Astrocyte of the spinal cord (primary cell): ENCODE results near the gene STX7.

ENCODE experiments used
- DNase-seq: peaks from one replicate; pipeline ENCODE4 v3.0.0; 2011; ENCODE audit warnings: low read depth, low spot score
- H3K4me3 ChIP-seq: 2 replicates; pipeline ENCODE4 v1.5.1; 2011; ENCODE audit warnings: low read depth, mild to moderate bottlenecking, low read length, moderate library complexity
- in situ Hi-C: cut with HindIII; loops from 2 replicates; pipeline ENCODE4 v1.10.0; 2017; ENCODE audit warnings: low sequenced_read_pairs
- TF ChIP-seq, protein P1 (sequence below): IDR thresholded peaks from 2 replicates; pipeline ENCODE4 v1.5.1; 2012; ENCODE audit warnings: low read depth, mild to moderate bottlenecking, low read length, inconsistent platforms

The STX7 gene

DNA sequence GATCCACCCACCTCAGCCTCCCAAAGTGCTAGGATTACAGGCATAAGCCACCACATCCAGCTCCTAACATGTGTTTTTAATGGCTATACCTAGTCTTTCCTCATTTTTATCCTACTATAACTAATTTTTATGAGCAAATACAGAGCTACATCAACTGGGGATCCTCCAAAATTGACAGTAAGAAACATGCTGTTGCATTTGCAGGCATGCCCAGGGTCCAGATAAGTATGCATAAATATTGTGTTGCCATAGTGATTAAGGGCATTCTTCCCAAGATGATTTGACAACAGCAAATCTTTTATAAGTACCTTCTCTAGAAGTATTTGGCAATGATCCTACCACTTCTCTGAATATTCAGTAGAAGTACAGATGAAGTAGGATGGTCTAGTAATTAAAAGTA, 69.7 kb downstream of the STX7 start:
- TF ChIP-seq, protein P1, sequence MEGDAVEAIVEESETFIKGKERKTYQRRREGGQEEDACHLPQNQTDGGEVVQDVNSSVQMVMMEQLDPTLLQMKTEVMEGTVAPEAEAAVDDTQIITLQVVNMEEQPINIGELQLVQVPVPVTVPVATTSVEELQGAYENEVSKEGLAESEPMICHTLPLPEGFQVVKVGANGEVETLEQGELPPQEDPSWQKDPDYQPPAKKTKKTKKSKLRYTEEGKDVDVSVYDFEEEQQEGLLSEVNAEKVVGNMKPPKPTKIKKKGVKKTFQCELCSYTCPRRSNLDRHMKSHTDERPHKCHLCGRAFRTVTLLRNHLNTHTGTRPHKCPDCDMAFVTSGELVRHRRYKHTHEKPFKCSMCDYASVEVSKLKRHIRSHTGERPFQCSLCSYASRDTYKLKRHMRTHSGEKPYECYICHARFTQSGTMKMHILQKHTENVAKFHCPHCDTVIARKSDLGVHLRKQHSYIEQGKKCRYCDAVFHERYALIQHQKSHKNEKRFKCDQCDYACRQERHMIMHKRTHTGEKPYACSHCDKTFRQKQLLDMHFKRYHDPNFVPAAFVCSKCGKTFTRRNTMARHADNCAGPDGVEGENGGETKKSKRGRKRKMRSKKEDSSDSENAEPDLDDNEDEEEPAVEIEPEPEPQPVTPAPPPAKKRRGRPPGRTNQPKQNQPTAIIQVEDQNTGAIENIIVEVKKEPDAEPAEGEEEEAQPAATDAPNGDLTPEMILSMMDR: no peak
- H3K4me3 ChIP-seq: no peak overlapping the region
- peak; percentile 23 for DNase-seq
- in situ Hi-C loops: no loop called here

DNA sequence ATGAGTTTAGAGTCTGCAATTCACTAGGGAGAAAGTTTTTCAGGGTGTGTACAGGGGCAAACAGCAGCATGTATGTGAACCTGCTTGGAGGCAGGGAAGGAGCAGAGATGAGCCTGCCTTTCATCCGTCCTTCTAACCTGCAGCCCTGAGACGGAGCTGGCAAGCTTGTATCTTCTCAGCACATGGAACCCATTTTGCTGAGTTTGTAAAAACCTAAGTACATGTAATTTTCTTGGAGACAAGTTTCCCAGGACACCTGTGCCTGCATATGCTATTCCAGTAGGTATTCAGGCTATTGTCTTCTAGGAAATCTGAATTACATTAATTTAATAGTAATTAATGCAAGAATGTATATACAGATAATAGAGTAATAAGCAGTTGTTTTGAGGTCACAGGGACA, 82.8 kb downstream of the STX7 start:
- TF ChIP-seq, protein P1: no peak
- DNase-seq: no peak
- H3K4me3 ChIP-seq: no peak overlapping the region
- in situ Hi-C loops: no loop called here

- TF ChIP-seq, protein P1: no peak
- in situ Hi-C loops: no loop called here
- H3K4me3 ChIP-seq: no peak overlapping the region
- no peak for DNase-seq
Measured at GRCh38 chr6:132425176-132425575, 87.7 kb downstream of the STX7 start.

- H3K4me3 ChIP-seq: no peak overlapping the region
- TF ChIP-seq, protein P1: no peak
- in situ Hi-C loops: no loop called here
- DNase-seq: no peak
Measured at GRCh38 chr6:132423839-132424238, 89.1 kb downstream of the STX7 start.

- in situ Hi-C loops: no loop called here
- H3K4me3 ChIP-seq: no peak overlapping the region
- TF ChIP-seq, protein P1: no peak
- DNase-seq: no peak
Measured at GRCh38 chr6:132418235-132418965, 94.5 kb downstream of the STX7 start.

DNA sequence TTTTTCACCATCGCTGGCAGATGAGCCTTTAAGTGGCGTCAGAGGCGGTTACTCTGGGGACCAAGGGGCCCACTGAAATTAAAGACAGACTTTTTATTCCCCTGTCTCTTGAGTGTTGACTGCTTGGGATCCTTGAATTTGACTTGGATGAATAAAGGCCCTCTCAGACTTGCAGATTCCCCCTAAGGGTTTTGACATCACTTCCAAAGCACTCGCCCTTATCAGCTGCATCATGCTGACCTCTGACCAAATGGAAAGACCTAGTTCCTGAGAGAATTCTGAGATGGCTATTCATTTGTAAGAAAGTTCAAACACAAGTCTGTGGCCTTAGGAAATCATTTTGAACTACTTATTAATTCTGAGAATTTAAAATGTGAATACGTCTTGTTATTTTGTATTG, 98.2 kb downstream of the STX7 start:
- DNase-seq: no peak
- in situ Hi-C loops: no loop called here
- TF ChIP-seq, protein P1: no peak
- no peak overlapping the region for H3K4me3 ChIP-seq
